H1 (cell line): ENCODE data around the gene CA10.
A peak's percentile ranks its signal among the peaks of the same experiment; 100 is the strongest.

Experiments used
- EGR1 ChIP-seq: IDR thresholded peaks from 2 replicates; pipeline ENCODE4 v1.6.1; 2011; ENCODE audit warnings: low read depth, low read length, borderline replicate concordance
- EZH2 ChIP-seq: fragments of 200-600 bp; sonication (generic); IDR thresholded peaks from 2 replicates; pipeline ENCODE4 v1.7.1; 2012; ENCODE audit warnings: low read depth, mild to moderate bottlenecking, moderate library complexity, low read length, inconsistent platforms; ENCODE audit not compliant: severe bottlenecking
- KDM1A ChIP-seq: fragments of 200-600, 300-600 bp; sonication (generic); IDR thresholded peaks from 2 replicates; pipeline ENCODE4 v1.7.1; 2016; ENCODE audit warnings: mild to moderate bottlenecking, low read length, borderline replicate concordance
- MAFK ChIP-seq: IDR thresholded peaks from 2 replicates; pipeline ENCODE4 v1.6.1; 2012; ENCODE audit warnings: low read depth, mild to moderate bottlenecking, improper control_type of control experiment, low read length
- POLR2AphosphoS5 ChIP-seq: IDR thresholded peaks from 2 replicates; pipeline ENCODE4 v1.6.1; 2011; ENCODE audit warnings: low read depth, low read length
- RAD21 ChIP-seq, 2 experiments: IDR thresholded peaks in 1 of 2; conservative IDR thresholded peaks in 1 of 2; 2 replicates each; pipeline ENCODE4 v1.6.1; 2011; ENCODE audit warnings: low read depth in 2 of 2, low read length in 2 of 2, improper control_type of control experiment in 1 of 2, inconsistent platforms in 1 of 2, mild to moderate bottlenecking in 1 of 2, moderate library complexity in 1 of 2
- TAF1 ChIP-seq: IDR thresholded peaks from 2 replicates; pipeline ENCODE4 v1.6.1; 2011; ENCODE audit warnings: mild to moderate bottlenecking, low read depth, low read length
- TF ChIP-seq, protein P1 (sequence below): IDR thresholded peaks from 2 replicates; pipeline ENCODE4 v1.6.1; 2011; ENCODE audit warnings: low read length, improper control_type of control experiment
- TF ChIP-seq, protein P2 (sequence below), 3 experiments: IDR thresholded peaks; 1 replicate in 2 of 3; 2 replicates in 1 of 3; pipeline versions ENCODE4 v1.5.1 to v1.6.1; 2011; ENCODE audit warnings: low read length in 3 of 3, mild to moderate bottlenecking in 3 of 3, inconsistent platforms in 2 of 3, low read depth in 1 of 3, moderate library complexity in 1 of 3; ENCODE audit not compliant: insufficient read depth in 1 of 3; ENCODE audit errors: control extremely low read depth in 1 of 3

DNA sequence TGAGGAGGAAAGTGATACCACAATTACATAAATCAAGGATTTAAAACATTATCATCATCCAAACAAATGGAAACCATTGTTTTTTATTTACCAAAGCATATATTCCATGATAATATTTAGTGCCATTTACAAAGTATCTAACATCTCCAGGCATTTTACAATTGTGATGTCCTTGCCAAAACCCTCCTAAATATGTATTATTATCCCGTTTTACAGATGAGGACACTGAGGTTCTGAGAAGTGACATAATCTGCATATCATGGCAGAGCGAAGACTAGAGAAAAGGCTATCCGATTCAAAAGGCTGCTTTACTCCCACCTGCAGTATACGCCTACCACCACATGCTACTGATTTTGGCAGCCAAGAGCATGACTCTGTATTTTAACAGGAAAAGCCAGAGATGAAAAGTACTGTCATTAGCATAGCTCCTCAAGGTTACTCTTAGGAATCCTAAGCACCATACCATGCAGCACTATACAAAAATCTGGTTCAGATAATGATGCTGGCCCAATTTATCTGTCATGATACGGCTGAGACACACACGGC is 301.4 kb downstream of the CA10 start:
- TF ChIP-seq MAFK = no peak
- TF ChIP-seq, protein P1, sequence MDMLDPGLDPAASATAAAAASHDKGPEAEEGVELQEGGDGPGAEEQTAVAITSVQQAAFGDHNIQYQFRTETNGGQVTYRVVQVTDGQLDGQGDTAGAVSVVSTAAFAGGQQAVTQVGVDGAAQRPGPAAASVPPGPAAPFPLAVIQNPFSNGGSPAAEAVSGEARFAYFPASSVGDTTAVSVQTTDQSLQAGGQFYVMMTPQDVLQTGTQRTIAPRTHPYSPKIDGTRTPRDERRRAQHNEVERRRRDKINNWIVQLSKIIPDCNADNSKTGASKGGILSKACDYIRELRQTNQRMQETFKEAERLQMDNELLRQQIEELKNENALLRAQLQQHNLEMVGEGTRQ = no peak
- TF ChIP-seq, protein P2, sequence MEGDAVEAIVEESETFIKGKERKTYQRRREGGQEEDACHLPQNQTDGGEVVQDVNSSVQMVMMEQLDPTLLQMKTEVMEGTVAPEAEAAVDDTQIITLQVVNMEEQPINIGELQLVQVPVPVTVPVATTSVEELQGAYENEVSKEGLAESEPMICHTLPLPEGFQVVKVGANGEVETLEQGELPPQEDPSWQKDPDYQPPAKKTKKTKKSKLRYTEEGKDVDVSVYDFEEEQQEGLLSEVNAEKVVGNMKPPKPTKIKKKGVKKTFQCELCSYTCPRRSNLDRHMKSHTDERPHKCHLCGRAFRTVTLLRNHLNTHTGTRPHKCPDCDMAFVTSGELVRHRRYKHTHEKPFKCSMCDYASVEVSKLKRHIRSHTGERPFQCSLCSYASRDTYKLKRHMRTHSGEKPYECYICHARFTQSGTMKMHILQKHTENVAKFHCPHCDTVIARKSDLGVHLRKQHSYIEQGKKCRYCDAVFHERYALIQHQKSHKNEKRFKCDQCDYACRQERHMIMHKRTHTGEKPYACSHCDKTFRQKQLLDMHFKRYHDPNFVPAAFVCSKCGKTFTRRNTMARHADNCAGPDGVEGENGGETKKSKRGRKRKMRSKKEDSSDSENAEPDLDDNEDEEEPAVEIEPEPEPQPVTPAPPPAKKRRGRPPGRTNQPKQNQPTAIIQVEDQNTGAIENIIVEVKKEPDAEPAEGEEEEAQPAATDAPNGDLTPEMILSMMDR (IDR thresholded peaks at IDR 0.05; ENCODE audit: control extremely low read depth in 1 of 3, insufficient read depth in 1 of 3, low read depth in 1 of 3, low read length in 3 of 3) = peak in 2 of 3 experiments; percentile 26 to 56; a peak in 2 of 4 replicates
- TF ChIP-seq TAF1 = no peak
- no peak for TF ChIP-seq POLR2AphosphoS5
- TF ChIP-seq RAD21 (IDR thresholded peaks at IDR 0.05 in 1 of 2, conservative IDR thresholded peaks at IDR 0.05 in 1 of 2; ENCODE audit: low read depth in 2 of 2, low read length in 2 of 2) = peak; percentile 46 to 52; a peak in 3 of 4 replicates
- no peak for TF ChIP-seq EZH2
- peak; percentile 67; the same call in 1 of the 2 replicates for TF ChIP-seq KDM1A
- TF ChIP-seq EGR1 = no peak
